ENCODE data around the gene INO80E.

DNA sequence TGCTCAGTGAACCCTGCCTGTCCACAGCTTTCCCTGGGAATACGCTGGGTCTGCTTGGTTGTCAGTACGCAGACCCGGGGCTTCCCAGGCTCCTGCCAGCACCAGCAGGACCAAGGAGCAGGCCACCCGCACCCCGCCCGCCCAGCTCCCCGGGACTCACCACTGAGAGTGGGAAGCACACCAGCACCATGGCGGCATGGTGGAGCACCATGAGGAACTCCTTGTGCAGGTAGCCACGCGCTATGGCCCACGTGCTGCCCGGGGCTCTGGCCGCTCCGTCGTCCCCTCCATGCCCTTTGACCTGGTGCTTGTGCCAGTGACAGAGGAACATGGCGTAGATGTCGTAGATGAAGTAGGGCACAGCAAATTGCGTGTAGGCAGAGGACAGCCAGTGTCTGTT is 30.4 kb downstream of the INO80E start:
- TF ChIP-seq, protein P1, sequence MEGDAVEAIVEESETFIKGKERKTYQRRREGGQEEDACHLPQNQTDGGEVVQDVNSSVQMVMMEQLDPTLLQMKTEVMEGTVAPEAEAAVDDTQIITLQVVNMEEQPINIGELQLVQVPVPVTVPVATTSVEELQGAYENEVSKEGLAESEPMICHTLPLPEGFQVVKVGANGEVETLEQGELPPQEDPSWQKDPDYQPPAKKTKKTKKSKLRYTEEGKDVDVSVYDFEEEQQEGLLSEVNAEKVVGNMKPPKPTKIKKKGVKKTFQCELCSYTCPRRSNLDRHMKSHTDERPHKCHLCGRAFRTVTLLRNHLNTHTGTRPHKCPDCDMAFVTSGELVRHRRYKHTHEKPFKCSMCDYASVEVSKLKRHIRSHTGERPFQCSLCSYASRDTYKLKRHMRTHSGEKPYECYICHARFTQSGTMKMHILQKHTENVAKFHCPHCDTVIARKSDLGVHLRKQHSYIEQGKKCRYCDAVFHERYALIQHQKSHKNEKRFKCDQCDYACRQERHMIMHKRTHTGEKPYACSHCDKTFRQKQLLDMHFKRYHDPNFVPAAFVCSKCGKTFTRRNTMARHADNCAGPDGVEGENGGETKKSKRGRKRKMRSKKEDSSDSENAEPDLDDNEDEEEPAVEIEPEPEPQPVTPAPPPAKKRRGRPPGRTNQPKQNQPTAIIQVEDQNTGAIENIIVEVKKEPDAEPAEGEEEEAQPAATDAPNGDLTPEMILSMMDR (IDR thresholded peaks at IDR 0.05; ENCODE audit: low read length) = no peak
- no peak for TF ChIP-seq EZH2phosphoT487 (IDR thresholded peaks at IDR 0.05; ENCODE audit: low read length)
- TF ChIP-seq EZH2 (optimal IDR thresholded peaks at IDR 0.05; ENCODE audit: low read depth, low read length) = no peak
